HG02885 (cell line): ENCODE results near the gene MLIP.
"Not testable (repeated sequence)": the region's sequence is repeated elsewhere in the genome, so short reads cannot be mapped to it uniquely, and the experiment has no call there.

Source experiments
- ATAC-seq: cut with Tn5 transposase; IDR thresholded peaks from one replicate; pipeline ENCODE4 v1.9.1; 2021; ENCODE audit warnings: mild to moderate bottlenecking; ENCODE audit not compliant: unreplicated experiment, poor library complexity

Gene MLIP

DNA sequence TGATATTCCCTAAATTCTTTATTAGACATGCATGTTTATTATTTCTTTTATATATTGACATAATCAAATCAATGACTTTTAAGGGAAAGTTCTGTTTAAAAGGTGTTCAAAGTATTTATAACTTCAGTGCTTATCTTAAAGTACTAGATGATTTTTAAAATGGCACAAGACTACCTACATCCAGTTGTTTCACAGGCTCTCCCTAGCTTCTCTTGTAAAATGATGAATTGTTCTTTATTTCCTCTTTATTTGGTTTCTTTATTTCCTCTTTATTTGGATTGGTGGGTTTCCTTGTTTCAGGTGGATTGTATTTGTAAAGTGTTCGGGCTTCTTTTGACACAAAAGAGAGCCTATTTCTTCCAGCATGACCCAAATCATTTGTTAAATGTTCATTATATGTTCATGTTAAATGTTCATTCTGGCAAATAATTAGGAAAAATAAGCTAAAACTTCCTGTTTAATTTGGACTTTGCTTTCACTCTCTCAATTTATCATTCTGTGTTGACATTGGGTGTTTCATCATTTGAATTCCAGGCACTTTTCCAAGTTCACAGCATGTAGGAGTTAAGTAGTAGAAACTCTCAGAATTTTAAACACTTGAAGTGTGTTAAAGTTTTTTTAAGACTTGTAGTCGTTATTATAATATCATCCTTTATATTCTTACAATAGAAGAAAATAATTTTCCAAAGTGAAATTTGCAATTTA is 24.6 kb downstream of the MLIP start:
- ATAC-seq = no peak

DNA sequence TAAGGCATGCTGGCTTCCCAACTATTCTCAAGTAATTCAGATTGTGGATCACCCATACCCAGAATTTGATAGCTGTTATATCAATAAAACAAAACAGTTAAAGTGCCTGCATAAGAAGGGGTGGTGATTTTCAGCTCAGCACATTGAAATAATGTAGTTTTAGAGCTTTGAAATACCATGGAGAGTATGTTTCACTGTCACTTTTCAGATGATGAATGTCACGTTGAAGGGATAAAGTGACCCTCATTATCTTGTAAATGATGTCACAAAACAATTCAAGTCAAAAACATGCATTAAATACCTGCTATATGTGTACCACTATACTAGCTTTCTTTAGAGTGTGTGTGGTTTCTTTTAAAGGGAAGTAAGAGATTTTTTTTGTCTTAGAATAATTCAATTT is 27.6 kb downstream of the MLIP start:
- no peak for ATAC-seq

DNA sequence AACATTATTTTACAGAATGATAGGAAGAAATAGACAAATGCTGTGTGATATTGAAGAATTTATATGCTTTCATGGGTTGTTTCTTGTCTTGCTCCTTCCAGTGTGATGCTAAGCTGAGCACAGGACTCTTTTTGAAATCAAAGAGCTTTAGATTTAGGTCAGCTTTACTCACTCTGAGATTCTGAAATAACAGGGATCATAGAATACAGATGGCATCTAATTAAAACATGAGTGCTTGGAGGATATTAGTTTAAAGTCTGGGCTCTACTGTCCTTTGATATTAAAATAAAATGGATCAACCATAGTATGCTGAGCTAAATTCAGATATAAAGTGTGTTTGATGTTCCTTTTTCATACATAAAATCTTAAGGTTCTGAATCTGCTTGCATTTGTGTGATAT is 29.6 kb downstream of the MLIP start:
- ATAC-seq = no peak

DNA sequence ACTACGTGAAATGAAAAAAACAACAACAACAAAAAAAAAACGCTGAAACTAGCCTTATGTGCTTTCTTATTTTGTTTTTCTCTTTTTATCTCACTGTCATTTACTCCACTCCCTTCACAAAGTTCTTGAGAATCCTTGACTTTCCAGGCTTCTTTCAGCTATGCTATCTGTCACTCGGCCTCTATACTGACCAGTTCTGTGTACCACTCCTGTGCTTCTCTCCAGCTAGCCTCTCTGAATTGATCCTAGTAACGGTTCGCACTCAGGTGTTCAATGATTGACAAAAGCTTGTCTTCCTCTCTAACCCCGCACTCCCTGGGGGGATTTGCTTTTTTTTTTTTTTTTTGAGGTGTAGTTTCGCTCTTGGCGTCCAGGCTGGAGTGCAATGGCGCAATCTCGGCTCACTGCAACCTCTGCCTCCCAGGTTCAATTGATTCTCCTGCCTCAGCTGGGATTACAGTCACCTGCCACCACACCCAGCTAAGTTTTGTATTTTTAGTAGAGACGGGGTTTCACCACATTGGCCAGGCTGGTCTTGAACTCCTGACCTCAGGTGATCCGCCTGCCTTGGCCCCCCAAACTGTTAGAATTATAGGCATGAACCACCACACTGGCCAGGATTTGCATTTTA is 31.8 kb downstream of the MLIP start:
- ATAC-seq = no peak

DNA sequence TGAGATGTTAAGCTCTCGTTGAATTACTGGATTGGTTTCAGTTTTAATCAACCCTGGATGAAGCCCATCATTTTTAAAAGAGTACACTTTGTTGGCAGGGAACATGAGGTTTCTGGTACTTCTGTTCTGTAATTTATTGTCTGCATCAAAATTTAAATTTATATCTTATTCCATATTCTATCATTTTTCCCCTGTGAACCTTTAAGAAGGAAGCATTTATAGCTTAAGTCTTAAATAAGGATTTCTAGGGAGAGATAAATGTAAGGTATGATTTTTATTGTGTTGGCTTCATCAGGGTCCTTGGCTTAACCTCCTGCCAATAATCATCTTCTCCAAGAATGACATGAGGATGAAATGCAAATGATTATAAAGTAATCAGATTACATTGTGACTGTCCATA is 40.6 kb downstream of the MLIP start:
- no peak for ATAC-seq

DNA sequence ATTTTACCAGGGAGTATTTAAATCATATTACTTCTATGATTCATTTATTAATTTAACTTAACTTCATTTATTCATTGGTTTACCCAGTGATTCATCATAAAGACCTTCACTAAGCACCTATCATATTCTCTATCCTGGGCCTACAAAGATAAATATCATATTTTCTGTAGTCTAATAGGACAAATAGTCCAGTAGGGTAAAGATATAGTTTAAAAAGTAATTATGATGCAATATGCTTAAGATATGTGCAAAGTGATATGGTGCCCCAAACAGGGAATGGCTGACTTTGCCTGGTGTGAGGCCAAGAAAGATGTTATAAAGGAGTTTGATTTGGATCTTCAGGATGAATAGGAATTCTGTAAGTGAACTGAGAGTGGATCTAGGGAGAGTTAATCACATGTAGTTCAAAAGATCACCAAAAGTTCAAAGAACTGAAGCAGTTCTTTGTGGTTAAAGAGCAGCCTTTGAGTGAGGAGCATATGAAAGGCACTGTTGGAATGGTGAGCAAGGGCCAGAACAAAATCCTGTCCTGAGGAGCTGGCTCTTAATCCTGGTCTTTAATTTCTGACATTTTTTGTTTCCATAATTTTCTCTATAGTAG is 45.5 kb downstream of the MLIP start:
- ATAC-seq = no peak

DNA sequence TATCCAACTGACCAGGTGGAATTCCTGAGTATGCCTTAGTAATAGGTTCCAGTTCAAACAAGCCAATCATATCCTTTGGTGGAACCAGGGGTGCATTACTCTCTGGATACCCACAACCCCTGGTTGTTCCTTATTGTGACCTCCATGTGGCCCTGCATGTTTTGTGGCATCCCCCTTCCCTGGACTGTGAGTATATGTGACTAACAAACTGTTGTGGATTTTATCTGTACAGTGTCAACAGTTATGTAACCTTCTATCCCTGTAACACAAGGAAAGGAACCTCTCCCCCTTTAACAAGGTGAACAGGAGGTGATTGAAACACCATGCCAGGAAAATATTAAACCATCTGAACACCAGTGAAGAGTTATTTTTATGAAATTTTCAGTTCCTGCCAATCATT is 46.2 kb downstream of the MLIP start:
- ATAC-seq = no peak

DNA sequence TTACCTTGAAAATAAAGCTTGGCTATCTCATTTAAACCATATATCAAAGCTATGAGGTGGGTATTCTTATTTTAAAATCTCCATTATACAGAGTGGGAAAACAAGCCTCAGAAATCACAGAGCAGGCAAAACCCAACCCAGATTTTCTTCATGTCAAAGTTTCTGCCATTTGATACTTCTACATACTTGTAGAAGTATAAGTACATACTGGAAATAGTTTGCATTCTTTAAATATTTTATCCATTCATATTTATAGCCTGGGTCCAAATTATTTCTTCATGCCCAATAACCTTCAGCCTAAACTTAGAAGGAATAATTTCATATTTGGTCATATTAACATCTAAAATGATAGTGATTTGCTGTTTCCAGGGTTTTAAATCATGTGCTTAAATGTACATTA is 61.8 kb downstream of the MLIP start:
- ATAC-seq = no peak

DNA sequence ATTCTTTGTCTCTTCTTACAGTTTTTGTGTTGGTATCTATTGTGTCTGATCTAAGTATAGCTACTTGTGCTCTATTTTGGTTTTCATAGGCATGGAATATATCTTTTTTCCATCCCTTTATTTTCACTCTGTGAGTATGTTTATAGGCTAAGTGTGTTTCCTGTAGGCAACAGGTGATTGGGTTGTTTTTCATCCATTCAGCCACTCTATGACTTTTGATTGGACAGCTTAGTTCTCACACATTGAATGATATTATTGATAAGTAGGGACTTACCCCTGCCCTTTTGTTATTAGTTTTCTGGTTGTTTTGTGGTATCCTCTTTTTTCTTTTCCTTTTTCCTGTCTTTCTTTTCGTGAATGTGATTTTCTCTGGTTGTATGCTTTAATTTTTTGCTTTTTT is 67.9 kb downstream of the MLIP start:
- no peak for ATAC-seq

DNA sequence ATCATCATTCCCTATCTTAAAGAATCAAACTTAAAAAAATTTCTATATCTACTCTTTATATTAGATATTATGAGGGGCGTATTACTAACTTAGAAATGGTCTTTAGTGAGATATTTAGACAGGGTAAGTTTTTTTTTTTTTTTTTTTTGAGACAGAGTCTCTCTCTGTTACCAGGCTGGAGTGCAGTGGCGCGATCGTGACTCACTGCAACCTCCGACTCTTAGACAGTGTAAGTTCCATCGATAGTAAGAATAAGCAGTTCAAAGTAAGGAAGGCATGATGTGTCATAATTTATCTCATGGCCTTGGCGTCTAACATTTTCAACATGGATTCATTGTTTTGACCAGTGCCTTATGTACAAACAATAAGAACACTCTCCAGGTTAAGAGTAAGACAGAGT is 72.4 kb downstream of the MLIP start:
- ATAC-seq = no peak

DNA sequence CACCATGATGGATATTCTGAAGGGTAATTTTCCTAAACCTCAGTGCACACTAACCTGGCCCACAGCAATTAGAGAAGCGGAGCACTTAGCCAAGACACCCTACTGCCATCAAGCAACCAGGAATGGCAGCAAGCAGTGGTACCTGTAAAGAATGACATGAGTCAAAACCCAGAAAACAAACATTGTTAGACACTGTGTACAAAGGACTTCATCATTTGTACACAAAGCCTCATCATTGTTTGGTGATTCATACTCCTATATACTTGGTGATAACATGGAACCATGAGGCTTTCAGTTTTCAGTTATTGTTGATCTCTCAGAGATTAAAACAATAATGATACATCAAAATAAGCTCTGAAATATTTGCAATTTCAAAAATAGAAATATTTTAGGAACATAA is 74.6 kb downstream of the MLIP start:
- no peak for ATAC-seq

DNA sequence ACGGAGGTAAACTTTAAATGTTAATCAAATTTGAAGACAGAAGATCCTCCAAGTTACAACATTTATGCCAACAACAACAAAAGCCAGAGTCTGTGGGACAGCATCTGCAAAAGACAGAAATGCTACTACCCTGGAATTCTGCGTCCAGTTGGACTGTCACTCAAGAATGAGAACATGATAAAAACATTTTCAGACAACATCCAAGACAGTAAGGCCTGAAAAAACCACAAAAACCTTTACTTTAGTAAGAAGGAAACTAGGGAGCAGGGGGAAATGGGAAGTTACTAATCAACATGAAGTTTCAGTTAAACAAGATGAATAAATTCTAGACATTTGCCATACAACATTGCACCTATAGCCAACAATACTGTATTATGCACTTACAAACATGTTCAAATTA is 77.6 kb downstream of the MLIP start:
- no peak for ATAC-seq

DNA sequence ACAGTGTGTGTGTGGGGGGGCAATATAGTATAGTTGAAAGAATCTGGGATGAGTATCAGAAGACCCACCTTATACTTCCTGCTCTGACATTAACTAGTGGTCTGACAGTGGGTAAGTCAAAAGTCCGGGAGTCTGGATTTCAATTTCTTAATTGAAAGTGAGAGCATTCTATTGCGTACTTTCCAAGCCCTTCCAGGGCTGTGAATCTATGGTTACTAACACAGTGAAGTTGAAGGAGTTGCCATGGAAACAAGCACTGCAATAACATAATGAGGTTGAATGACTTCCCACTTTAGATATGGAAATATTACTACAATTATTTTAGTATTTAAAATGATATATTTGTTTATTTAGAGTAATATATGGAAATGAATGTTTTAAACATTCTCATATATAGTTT is 80.2 kb downstream of the MLIP start:
- no peak for ATAC-seq

DNA sequence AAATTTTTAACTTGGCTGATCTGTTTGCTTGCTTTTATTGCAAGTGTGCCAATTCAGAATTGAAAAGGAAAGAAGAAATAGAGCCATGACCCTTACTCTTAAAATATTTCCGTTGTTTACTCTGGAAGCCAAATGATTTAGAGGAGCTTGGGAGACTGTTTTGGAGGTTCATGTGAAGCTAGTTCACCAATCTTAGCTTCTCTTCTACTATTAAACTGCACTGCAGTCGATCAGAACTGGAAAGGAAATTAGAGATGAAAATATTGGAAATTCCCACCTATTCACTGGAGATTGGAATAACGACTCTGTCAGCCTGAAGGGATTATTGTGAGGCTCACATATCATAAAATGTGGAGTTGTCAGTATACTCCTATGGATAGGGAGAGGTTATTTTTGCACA is 81.8 kb downstream of the MLIP start:
- no peak for ATAC-seq

DNA sequence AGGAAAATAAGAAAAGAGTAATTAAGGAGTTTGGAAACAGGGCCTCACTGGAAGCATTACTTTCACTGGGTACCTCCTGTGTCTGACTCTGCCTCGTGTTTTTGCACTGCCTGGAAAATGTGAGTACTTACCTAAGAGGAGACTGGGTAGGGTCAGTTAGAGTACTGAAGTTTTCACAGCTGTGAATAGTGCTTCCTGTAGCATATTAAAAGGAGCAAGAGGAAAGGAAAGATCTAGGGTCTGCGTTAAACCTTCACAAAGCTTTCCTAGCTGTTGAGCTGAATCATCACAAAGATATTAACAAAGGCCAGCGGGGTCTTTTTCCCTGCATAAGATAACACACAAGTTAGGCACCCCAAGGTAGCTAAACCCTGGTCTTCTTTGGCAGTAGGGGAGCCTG is 82.3 kb downstream of the MLIP start:
- no peak for ATAC-seq

DNA sequence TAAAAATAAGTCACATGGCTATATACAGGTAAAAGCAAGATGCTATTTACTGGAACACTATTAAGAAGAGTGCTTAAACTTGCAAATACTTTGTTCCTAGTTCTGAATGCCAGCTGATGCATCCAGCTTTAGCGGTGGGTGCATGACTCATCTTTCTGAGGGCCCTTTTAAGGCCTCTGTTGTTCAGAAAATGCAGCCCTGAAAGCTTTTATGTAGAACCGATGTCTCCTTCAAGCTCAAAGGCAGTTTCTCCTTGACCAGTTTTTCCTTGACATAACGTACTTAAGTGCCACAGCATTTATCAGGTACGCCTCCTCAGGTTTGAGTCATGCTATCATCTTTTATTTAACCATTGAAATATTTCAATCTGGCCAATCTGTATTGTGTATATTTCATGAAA is 82.8 kb downstream of the MLIP start:
- no peak for ATAC-seq

DNA sequence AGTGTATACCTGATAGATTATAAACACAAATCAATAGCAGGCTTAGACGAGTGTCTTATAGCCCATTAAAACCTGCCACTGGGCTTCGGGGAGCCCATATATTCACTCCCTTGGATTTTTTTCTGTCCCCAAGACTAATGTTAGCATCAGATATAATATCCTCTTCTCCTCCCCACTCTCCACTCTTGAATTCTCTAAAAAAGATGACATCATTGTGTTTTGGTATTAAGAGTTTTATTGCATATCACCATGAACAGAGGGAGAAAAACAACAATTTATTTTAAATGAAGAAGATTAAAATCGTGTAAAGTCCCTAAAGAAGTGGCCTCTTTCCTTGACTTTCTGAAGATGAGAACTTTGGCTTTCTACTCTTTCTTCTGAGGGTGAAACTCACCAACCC is 84.4 kb downstream of the MLIP start:
- ATAC-seq = no peak

DNA sequence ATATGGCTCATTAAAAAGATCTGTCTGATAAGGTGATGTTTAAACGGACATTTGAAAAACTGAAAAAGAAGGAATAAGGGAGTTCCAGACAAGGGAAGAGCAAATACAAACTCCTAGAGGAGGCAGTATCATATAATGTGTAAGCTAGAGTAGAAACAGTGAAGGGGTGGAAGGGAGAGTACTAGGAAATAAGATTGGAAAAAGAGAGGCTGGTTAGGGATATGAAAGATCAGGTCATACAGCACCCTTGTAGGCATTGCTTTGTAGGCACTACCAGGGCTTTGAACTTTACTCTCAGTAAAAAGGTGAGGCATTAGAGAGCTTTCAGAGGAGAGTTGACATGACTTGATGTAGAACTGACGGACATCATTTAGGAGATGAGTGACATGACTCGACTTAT is 85.7 kb downstream of the MLIP start:
- no peak for ATAC-seq

DNA sequence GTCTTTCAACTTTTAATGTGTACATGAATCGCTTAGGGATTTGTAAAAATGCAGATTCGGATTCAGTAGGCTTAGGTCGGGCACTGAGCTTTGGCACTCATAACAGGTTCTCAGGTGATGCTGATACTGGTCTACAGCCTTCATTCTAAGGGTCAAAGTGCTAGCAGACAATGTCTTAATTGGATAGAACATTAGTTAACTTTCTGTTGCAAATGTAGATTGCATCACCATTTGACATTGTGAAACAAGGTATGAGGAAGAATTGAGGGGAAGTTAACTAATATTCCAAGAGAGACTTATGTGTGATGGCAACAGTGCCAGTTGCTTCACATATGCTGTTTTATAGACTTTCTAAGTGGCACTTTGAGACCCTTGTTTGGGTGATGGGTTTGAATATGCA is 86.9 kb downstream of the MLIP start:
- no peak for ATAC-seq

DNA sequence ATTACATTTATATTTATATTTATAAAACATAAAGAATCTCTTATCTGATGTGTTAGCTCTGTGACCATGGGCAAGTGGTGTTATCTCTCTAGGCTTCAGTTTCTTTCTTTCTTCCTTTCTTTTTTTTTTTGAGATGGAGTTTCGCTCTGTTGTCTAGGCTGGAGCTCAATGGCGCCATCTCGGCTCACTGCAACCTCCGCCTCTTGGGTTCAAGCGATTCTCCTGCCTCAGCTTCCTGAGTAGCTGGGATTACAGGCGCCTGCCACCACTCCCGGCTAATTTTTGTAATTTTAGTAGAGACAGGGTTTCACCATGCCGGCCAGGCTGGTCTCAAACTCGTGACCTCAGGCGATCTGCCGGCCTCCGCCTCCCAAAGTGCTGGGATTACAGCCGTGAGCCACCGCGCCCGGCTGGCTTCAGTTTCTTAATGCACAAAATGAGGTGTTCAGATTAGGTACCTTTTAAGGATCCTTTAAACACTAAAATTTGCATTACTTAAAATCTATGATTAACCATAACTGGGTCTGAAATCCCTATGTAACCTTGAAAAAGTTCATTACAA is 92.3 kb downstream of the MLIP start:
- not testable (repeated sequence) for ATAC-seq

DNA sequence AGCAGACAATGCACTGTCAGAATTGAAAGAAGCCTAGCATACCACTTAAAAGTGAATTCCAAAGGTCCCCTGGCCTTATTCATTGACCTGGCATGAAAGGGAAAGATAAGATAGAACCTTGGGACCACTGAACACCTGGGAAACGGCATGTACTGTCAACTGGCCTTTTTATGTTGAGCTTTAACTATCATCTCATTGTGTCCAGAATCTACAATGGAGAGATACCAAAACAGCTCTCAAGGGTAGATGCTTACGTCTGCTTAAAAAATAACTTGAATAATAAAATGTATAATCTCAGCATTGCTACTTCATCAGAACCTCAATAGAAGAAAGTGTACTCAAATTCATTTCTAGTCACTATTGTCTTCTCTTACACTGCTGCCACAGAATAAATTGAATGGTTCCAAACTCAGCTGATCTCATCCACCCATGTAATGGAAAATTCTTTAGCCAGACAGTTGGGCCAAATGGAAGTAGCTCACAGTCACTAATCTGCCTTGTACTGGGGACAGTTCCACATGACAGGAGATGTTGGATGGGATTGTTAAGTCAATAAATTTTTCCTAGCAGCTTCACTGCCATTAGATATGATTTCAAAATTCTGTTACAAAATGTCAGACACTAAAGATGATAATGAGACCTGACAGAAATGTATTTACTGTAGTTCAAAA is 93.8 kb downstream of the MLIP start:
- no peak for ATAC-seq
